H1 (cell line): ENCODE results near the gene BMI1. TPM values are rescaled to one million over a fixed set of nuclear protein-coding genes. Genes with fewer than 3 reads are reported as not detected.
A peak's percentile ranks its signal among the peaks of the same experiment; 100 is the strongest.

Source experiments
- CTCF ChIA-PET: fragments of 300-600 bp; sonication (Branson Sonifier 250); formaldehyde crosslinking; loops from one replicate; lab custom pipeline; 2021; ENCODE audit not compliant: partially characterized antibody; lab: Charles Lee
- POLR2A ChIA-PET: fragments of 300-600 bp; sonication (Branson Sonifier 250); formaldehyde crosslinking; loops from one replicate; lab custom pipeline; 2021; ENCODE audit warnings: inconsistent platforms; ENCODE audit not compliant: partially characterized antibody; lab: Charles Lee
- DNase-seq, 2 experiments: peaks; one replicate each; pipeline versions ENCODE4 v3.0.0 to v3.0.0-alpha.2; 2010 to 2022; ENCODE audit warnings: low spot score in 2 of 2, low read depth in 1 of 2, mixed read lengths in 1 of 2
- FAIRE-seq: peaks from 2 replicates; lab custom pipeline; 2011; peaks lifted over from hg19 to GRCh38; lab: Jason Lieb, UNC
- H2AFZ ChIP-seq: 2 replicates; pipeline ENCODE4 v1.8.1; 2012; ENCODE audit warnings: low read length, inconsistent platforms
- H2AK5ac ChIP-seq: 2 replicates; pipeline ENCODE4 v1.6.1; 2013; ENCODE audit warnings: low read depth, low read length
- H2BK120ac ChIP-seq: replicated peaks from 2 replicates; pipeline ENCODE3; 2013; ENCODE audit warnings: low read depth, low read length, inconsistent platforms
- H2BK12ac ChIP-seq: 2 replicates; pipeline ENCODE4 v1.6.1; 2013; ENCODE audit warnings: low read depth, low read length
- H2BK15ac ChIP-seq: 2 replicates; pipeline ENCODE4 v1.6.1; 2013; ENCODE audit warnings: low read length
- H2BK20ac ChIP-seq: 2 replicates; pipeline ENCODE4 v1.6.1; 2013; ENCODE audit warnings: low read length
- H2BK5ac ChIP-seq: 2 replicates; pipeline ENCODE4 v1.6.1; 2013; ENCODE audit warnings: low read depth, low read length
- H3K14ac ChIP-seq: 2 replicates; pipeline ENCODE4 v1.6.1; 2013; ENCODE audit warnings: inconsistent platforms; ENCODE audit not compliant: insufficient read length
- H3K18ac ChIP-seq: 2 replicates; pipeline ENCODE4 v1.6.1; 2013; ENCODE audit warnings: low read length; ENCODE audit errors: extremely low read depth
- H3K23ac ChIP-seq: 2 replicates; pipeline ENCODE4 v1.6.1; 2013; ENCODE audit warnings: inconsistent platforms; ENCODE audit not compliant: insufficient read length
- H3K23me2 ChIP-seq: 2 replicates; pipeline ENCODE4 v1.6.1; 2013; ENCODE audit warnings: low read depth, low read length
- H3K27ac ChIP-seq: 2 replicates; pipeline ENCODE4 v1.6.1; 2011; ENCODE audit warnings: low read depth, low read length, inconsistent platforms
- H3K27me3 ChIP-seq, 4 experiments: replicated peaks in 1 of 4; 1 replicate in 1 of 4; 2 replicates in 3 of 4; pipeline versions ENCODE4 v1.6.1 to v1.8.1; 2011 to 2013; ENCODE audit warnings: low read length in 3 of 4, mild to moderate bottlenecking in 3 of 4, inconsistent platforms in 2 of 4, mixed read lengths in 2 of 4, moderate library complexity in 1 of 4; ENCODE audit not compliant: control insufficient read depth in 3 of 4, insufficient read depth in 3 of 4; ENCODE audit errors: extremely low read depth in 1 of 4
- H3K36me3 ChIP-seq, 4 experiments: 2 replicates each; pipeline versions ENCODE4 v1.6.1 to v1.8.1; 2011 to 2013; ENCODE audit warnings: mild to moderate bottlenecking in 4 of 4, low read length in 3 of 4, moderate library complexity in 2 of 4, control low read depth in 1 of 4, inconsistent platforms in 1 of 4; ENCODE audit not compliant: insufficient read depth in 4 of 4, control insufficient read depth in 2 of 4
- H3K4ac ChIP-seq: replicated peaks from 2 replicates; pipeline ENCODE3; 2013; ENCODE audit warnings: low read length, low read depth, mixed read lengths, inconsistent platforms; ENCODE audit not compliant: insufficient read length
- H3K4me1 ChIP-seq, 4 experiments: replicated peaks in 1 of 4; 1 replicate in 1 of 4; 2 replicates in 3 of 4; pipeline versions ENCODE4 v1.6.1 to v1.8.1; 2011 to 2013; ENCODE audit warnings: low read length in 3 of 4, inconsistent platforms in 2 of 4, mixed read lengths in 1 of 4; ENCODE audit not compliant: insufficient read depth in 4 of 4, control insufficient read depth in 3 of 4
- H3K4me2 ChIP-seq, 2 experiments: 2 replicates each; pipeline versions ENCODE4 v1.6.1 to v1.8.1; 2011 to 2013; ENCODE audit warnings: low read depth in 2 of 2, low read length in 2 of 2, control low read depth in 1 of 2, inconsistent platforms in 1 of 2, mild to moderate bottlenecking in 1 of 2; ENCODE audit not compliant: insufficient read depth in 1 of 2
- H3K4me3 ChIP-seq, 4 experiments: fragments of 200-600, 300-600 bp in 1 of 4; sonication (generic), shearing (Covaris generic), sonication (Bioruptor Twin) in 1 of 4; 2 replicates each; pipeline versions ENCODE4 v1.5.1 to v1.8.1; 2011 to 2016; ENCODE audit warnings: low read length in 4 of 4, low read depth in 3 of 4, control low read depth in 2 of 4, inconsistent platforms in 2 of 4, mild to moderate bottlenecking in 2 of 4, mixed read lengths in 1 of 4, moderate library complexity in 1 of 4; ENCODE audit not compliant: insufficient read depth in 2 of 4; ENCODE audit errors: extremely low read depth in 1 of 4
- H3K56ac ChIP-seq: replicated peaks from 2 replicates; pipeline ENCODE3; 2013; ENCODE audit warnings: low read depth, mild to moderate bottlenecking, mixed read lengths, low read length, inconsistent platforms; ENCODE audit not compliant: insufficient read length
- H3K79me1 ChIP-seq: 2 replicates; pipeline ENCODE4 v1.6.1; 2013; ENCODE audit warnings: low read depth, low read length, control low read depth
- H3K79me2 ChIP-seq, 2 experiments: 2 replicates each; pipeline versions ENCODE4 v1.6.1 to v1.8.1; 2012 to 2013; ENCODE audit warnings: low read length in 2 of 2, mild to moderate bottlenecking in 2 of 2, inconsistent platforms in 1 of 2; ENCODE audit not compliant: insufficient read depth in 2 of 2, control insufficient read depth in 1 of 2
- H3K9ac ChIP-seq, 4 experiments: replicated peaks in 1 of 4; 1 replicate in 1 of 4; 2 replicates in 3 of 4; pipeline versions ENCODE4 v1.6.1 to v1.8.1; 2011 to 2013; ENCODE audit warnings: low read depth in 3 of 4, low read length in 3 of 4, control low read depth in 2 of 4, mild to moderate bottlenecking in 2 of 4, moderate library complexity in 2 of 4, inconsistent platforms in 1 of 4; ENCODE audit errors: extremely low read depth in 1 of 4
- H3K9me3 ChIP-seq, 2 experiments: 2 replicates each; pipeline versions ENCODE4 v1.6.1 to v1.8.1; 2012 to 2013; ENCODE audit warnings: mild to moderate bottlenecking in 2 of 2, moderate library complexity in 2 of 2, control low read depth in 1 of 2, inconsistent platforms in 1 of 2, low read depth in 1 of 2, low read length in 1 of 2, mixed read lengths in 1 of 2; ENCODE audit not compliant: insufficient read depth in 2 of 2
- H4K20me1 ChIP-seq, 2 experiments: replicated peaks in 1 of 2; 2 replicates each; pipeline versions ENCODE3 to v1.8.1; 2011 to 2013; ENCODE audit warnings: inconsistent platforms in 2 of 2, low read length in 2 of 2, mild to moderate bottlenecking in 1 of 2; ENCODE audit not compliant: insufficient read depth in 2 of 2, control insufficient read depth in 1 of 2
- H4K5ac ChIP-seq: 2 replicates; pipeline ENCODE4 v1.6.1; 2013; ENCODE audit warnings: low read length, low read depth, mixed read lengths, inconsistent platforms; ENCODE audit not compliant: insufficient read length
- H4K8ac ChIP-seq: 2 replicates; pipeline ENCODE4 v1.8.0; 2013; ENCODE audit warnings: mild to moderate bottlenecking, moderate library complexity, low read length, inconsistent platforms; ENCODE audit not compliant: insufficient read depth; ENCODE audit errors: extremely low read depth
- H4K91ac ChIP-seq: replicated peaks from 2 replicates; pipeline ENCODE3; 2013; ENCODE audit warnings: low read length, mixed read lengths, inconsistent platforms; ENCODE audit not compliant: insufficient read length
- ATF2 ChIP-seq: IDR thresholded peaks from 2 replicates; pipeline ENCODE4 v1.6.1; 2012; ENCODE audit warnings: low read length, inconsistent platforms
- KDM5A ChIP-seq: fragments of 200-600 bp; IDR thresholded peaks from 2 replicates; pipeline ENCODE4 v1.7.1; 2012; ENCODE audit warnings: mild to moderate bottlenecking, low read length, inconsistent platforms, mixed read lengths
- WGBS, 2 experiments: shearing (Covaris generic) in 1 of 2; methylation state at CpG; one replicate each; pipeline versions ENCODE4 v1.1.6 to v1.1.7; 2013 to 2015; ENCODE audit warnings: low lambda C conversion rate in 2 of 2, mixed read lengths in 2 of 2, inconsistent platforms in 1 of 2, low coverage in 1 of 2, missing lambda C conversion rate in 1 of 2; ENCODE audit not compliant: insufficient replicate concordance in 2 of 2, insufficient coverage in 1 of 2, insufficient read length in 1 of 2; ENCODE audit errors: extremely low coverage in 1 of 2, missing lambda C conversion rate in 1 of 2; 5-methylcytosine and 5-hydroxymethylcytosine counted together
- polyA plus RNA-seq, 7 experiments: library from polyadenylated mRNA; depleted of rRNA in 3 of 7; stranded (reverse) in 5 of 7; unstranded in 2 of 7; fragments of >200 nt in 5 of 7; fragments of 200-250 nt in 2 of 7; gene quantifications; 1 replicate in 5 of 7; 2 replicates in 1 of 7; 4 replicates in 1 of 7; pipeline versions ENCODE4 v1.2.1 to v1.2.3, GENCODE V29; 2011 to 2013; ENCODE audit warnings: missing spikeins in 2 of 7, mixed read lengths in 2 of 7
- total RNA-seq: library from RNA; stranded (reverse); fragmentation: NEBNext Ultra II Directional; extraction: Animal tissue kit (Norgen Biotek cat#: 25700); gene quantifications from 2 replicates; pipeline ENCODE4 v1.2.1, GENCODE V29; 2021

BMI1 gene
- total and polyA plus RNA-seq, 2 of the 8 experiments (the other 6 are each of a cell fraction or from before 2014, with no cell fraction given): 2.8 to 10.7 TPM

GRCh38 chr10:22366771-22367170, 45.9 kb downstream of the BMI1 start:
- 57% methylated on average over 2 of the region's 2 CpGs; no CpG with 5 or more reads in 1 of the 2 experiments for WGBS, 2 experiments

More at GRCh38 chr10:22366771-22367170, 45.9 kb downstream of the BMI1 start:
- Histone ChIP-seq H3K4me1 (no peaks in the 10 kb centered on the region), H2BK20ac (no peak overlapping the region), H4K5ac (no peak overlapping the region), H2BK5ac (no peak overlapping the region), H3K27me3 (no peaks in the 10 kb centered on the region), H3K79me2 (no peaks in the 10 kb centered on the region), H4K20me1 (peaks cover 0 to 1% of the 10 kb centered on the region in 2 experiments), H3K36me3 (no peaks in the 10 kb centered on the region), H3K4ac (no peak overlapping the region), H3K14ac (no peak overlapping the region), H2AK5ac (no peak overlapping the region), H4K8ac (no peak overlapping the region), H3K23ac (no peak overlapping the region), H3K79me1 (no peaks in the 10 kb centered on the region), H3K27ac (no peak overlapping the region), H2AFZ (0 out of 2 replicates have a peak overlapping the region, but pooled peaks have one; percentile 10), H3K18ac (no peak overlapping the region), H3K9ac (no peak overlapping the region), H3K4me3 (no peak overlapping the region), H3K23me2 (no peaks in the 10 kb centered on the region), H2BK15ac (no peak overlapping the region), H3K4me2 (no peak overlapping the region), H4K91ac (no peak overlapping the region), H2BK120ac (no peak overlapping the region), H3K9me3 (no peaks in the 10 kb centered on the region), H3K56ac (no peak overlapping the region), H2BK12ac (no peak overlapping the region)
- no peak for DNase-seq
- POLR2A ChIA-PET: no interaction called here
- no peak for TF ChIP-seq KDM5A
- TF ChIP-seq ATF2: no peak
- no peak for FAIRE-seq
- CTCF ChIA-PET: no interaction called here
